ENCODE results near the gene AKR7A2.
A peak's percentile ranks its signal among the peaks of the same experiment; 100 is the strongest.

DNA sequence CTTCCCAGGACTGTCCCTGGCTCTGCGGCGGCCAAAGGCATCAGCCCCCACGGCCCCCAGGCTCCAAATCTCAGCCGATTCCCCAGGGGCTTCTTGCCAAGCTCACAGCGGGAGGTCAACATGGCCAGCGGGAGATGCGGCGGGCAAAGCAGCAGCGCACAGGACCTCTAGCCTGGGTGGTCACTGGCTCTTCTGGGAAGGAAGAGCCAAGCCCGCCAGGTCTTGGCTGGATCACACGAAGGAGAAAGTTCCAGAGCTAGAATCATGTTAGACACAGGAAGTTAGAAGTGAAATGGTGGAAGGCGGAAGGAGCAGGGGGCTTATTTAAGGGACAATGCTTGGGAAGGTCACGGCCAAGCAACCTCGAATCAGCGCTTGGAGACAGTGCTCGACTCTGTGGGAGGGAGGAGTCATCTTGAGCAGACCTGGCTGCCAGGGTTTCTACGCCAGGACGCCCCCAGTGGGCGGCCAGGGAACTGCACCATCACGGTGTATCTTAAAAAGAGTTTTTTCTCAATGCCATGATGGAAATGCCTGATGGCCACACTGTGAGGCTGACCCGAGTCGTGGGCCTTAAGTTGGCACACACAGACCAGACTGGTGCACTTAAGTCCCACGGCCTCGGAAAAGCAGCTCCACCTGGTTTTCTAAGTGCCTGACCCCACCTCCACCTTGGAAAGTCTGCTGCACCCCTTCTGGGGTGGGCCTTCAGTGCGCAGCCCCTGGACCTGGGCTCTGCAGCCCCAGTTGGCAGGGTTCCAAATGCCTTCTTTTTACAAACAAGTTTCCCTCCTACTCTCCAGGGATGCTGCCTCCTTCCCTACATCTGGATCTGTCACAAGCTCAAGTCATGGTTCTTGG, 29.5 kb upstream of the AKR7A2 start:
- no peak for TF ChIP-seq EZH2phosphoT487 (IDR thresholded peaks at IDR 0.05; ENCODE audit: borderline replicate concordance, low read length)
- TF ChIP-seq, protein P1, sequence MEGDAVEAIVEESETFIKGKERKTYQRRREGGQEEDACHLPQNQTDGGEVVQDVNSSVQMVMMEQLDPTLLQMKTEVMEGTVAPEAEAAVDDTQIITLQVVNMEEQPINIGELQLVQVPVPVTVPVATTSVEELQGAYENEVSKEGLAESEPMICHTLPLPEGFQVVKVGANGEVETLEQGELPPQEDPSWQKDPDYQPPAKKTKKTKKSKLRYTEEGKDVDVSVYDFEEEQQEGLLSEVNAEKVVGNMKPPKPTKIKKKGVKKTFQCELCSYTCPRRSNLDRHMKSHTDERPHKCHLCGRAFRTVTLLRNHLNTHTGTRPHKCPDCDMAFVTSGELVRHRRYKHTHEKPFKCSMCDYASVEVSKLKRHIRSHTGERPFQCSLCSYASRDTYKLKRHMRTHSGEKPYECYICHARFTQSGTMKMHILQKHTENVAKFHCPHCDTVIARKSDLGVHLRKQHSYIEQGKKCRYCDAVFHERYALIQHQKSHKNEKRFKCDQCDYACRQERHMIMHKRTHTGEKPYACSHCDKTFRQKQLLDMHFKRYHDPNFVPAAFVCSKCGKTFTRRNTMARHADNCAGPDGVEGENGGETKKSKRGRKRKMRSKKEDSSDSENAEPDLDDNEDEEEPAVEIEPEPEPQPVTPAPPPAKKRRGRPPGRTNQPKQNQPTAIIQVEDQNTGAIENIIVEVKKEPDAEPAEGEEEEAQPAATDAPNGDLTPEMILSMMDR (IDR thresholded peaks at IDR 0.05; ENCODE audit: low read depth, low read length, poor library complexity, severe bottlenecking) = peak; percentile 93

Measured in DOHH2 (cell line).